Amygdala (tissue), 56 donors: ENCODE results near the gene HLA-DMA.

Experiments
- DNase-seq, 56 donors: peaks; one replicate each; lab custom pipeline; 2025; lab: John Stamatoyannopoulos, UW

The HLA-DMA gene

GRCh38 chr6:32936239-32937152 lies 16.4 kb downstream of the HLA-DMA start:
- peak in 1 of 56 donors; percentile 27 for DNase-seq

GRCh38 chr6:32935551-32936238 lies 17.2 kb downstream of the HLA-DMA start:
- no peak for DNase-seq

- DNase-seq: peak in 33 of 56 donors; percentile 3 to 88 (median 38)
Observed at GRCh38 chr6:32933661-32934085, 19.2 kb downstream of the HLA-DMA start.

GRCh38 chr6:32932132-32932868 lies 20.6 kb downstream of the HLA-DMA start:
- DNase-seq: no peak

- DNase-seq: no peak
Observed at GRCh38 chr6:32931211-32931610, 21.7 kb downstream of the HLA-DMA start.

GRCh38 chr6:32922083-32922482 lies 30.8 kb downstream of the HLA-DMA start:
- no peak for DNase-seq

- no peak for DNase-seq
Observed at GRCh38 chr6:32920715-32921114, 32.2 kb downstream of the HLA-DMA start.

GRCh38 chr6:32912951-32913350 lies 39.9 kb downstream of the HLA-DMA start:
- DNase-seq: no peak

GRCh38 chr6:32908897-32909296 lies 44.0 kb downstream of the HLA-DMA start:
- no peak for DNase-seq

GRCh38 chr6:32906539-32906938 lies 46.4 kb downstream of the HLA-DMA start:
- DNase-seq: no peak

- DNase-seq: no peak
Observed at GRCh38 chr6:32905078-32905477, 47.8 kb downstream of the HLA-DMA start.

GRCh38 chr6:32903952-32904351 lies 48.9 kb downstream of the HLA-DMA start:
- DNase-seq: no peak
